Brain pericyte (primary cell): ENCODE measurements around the gene OLFM1.

Experiments used
- DNase-seq: peaks from one replicate; pipeline ENCODE4 v3.0.0-alpha.2; 2012; ENCODE audit warnings: low read depth, low spot score

Gene OLFM1

GRCh38 chr9:135090081-135090480 is 2.6 kb downstream of the OLFM1 start:
- DNase-seq: no peak

GRCh38 chr9:135090547-135090946 is 3.1 kb downstream of the OLFM1 start:
- DNase-seq: no peak

- no peak for DNase-seq
Measured at GRCh38 chr9:135091545-135091944, 4.1 kb downstream of the OLFM1 start.

GRCh38 chr9:135093111-135093510 is 5.6 kb downstream of the OLFM1 start:
- no peak for DNase-seq

GRCh38 chr9:135093911-135094584 is 6.6 kb downstream of the OLFM1 start:
- DNase-seq: no peak

- no peak for DNase-seq
Measured at GRCh38 chr9:135095470-135096407, 8.3 kb downstream of the OLFM1 start.

GRCh38 chr9:135096408-135096895 is 9.0 kb downstream of the OLFM1 start:
- DNase-seq: no peak

- DNase-seq: no peak
Measured at GRCh38 chr9:135098400-135099105, 11.1 kb downstream of the OLFM1 start.

- DNase-seq: no peak
Measured at GRCh38 chr9:135099574-135099973, 12.1 kb downstream of the OLFM1 start.

GRCh38 chr9:135100241-135100681 is 12.8 kb downstream of the OLFM1 start:
- DNase-seq: no peak

- DNase-seq: no peak
Measured at GRCh38 chr9:135100725-135101410, 13.4 kb downstream of the OLFM1 start.

GRCh38 chr9:135101486-135101885 is 14.0 kb downstream of the OLFM1 start:
- no peak for DNase-seq

- DNase-seq: no peak
Measured at GRCh38 chr9:135101926-135102325, 14.5 kb downstream of the OLFM1 start.

GRCh38 chr9:135102331-135102730 is 14.9 kb downstream of the OLFM1 start:
- no peak for DNase-seq

- DNase-seq: no peak
Measured at GRCh38 chr9:135103001-135103446, 15.6 kb downstream of the OLFM1 start.

GRCh38 chr9:135103931-135104639 is 16.6 kb downstream of the OLFM1 start:
- no peak for DNase-seq

GRCh38 chr9:135104761-135105160 is 17.3 kb downstream of the OLFM1 start:
- no peak for DNase-seq

GRCh38 chr9:135105211-135105745 is 17.8 kb downstream of the OLFM1 start:
- DNase-seq: no peak

- DNase-seq: no peak
Measured at GRCh38 chr9:135105938-135106491, 18.5 kb downstream of the OLFM1 start.
